OCI-LY7 (cell line): ENCODE results near the gene PIBF1. TPM values are rescaled to one million over a fixed set of nuclear protein-coding genes. Genes with fewer than 3 reads are reported as not detected.

ENCODE experiments used
- BruUV-seq: library from RNA; stranded (reverse); fragments of 400-500 nt; replicated peaks from 2 replicates; lab custom pipeline; 2021; lab: Mats Ljungman, UMichigan
- CTCF ChIA-PET: fragments of 300-600 bp; sonication (Branson Sonifier 250); formaldehyde crosslinking; loops from one replicate; lab custom pipeline; 2022; ENCODE audit warnings: antibody characterized with exemption; ENCODE audit not compliant: unreplicated experiment; lab: Charles Lee
- POLR2A ChIA-PET: fragments of 300-600 bp; sonication (Branson Sonifier 250); formaldehyde crosslinking; loops from one replicate; lab custom pipeline; 2022; ENCODE audit warnings: antibody characterized with exemption; lab: Charles Lee
- DNase-seq: peaks from one replicate; pipeline ENCODE4 v3.0.0-alpha.2; 2015; ENCODE audit warnings: low spot score
- H2AFZ ChIP-seq: fragments of 200-600 bp; sonication (generic), shearing (Covaris generic); 2 replicates; pipeline ENCODE4 v1.6.1; 2014; ENCODE audit warnings: mild to moderate bottlenecking, antibody characterized with exemption, low read length, moderate library complexity
- H3K27ac ChIP-seq: fragments of 200-600 bp; sonication (generic); 2 replicates; pipeline ENCODE4 v1.5.1; 2014; ENCODE audit warnings: mixed run types, low read depth, mild to moderate bottlenecking, moderate library complexity, low read length, inconsistent platforms; ENCODE audit not compliant: poor library complexity, severe bottlenecking
- H3K36me3 ChIP-seq: fragments of 200-600 bp; sonication (generic); 2 replicates; pipeline ENCODE4 v1.6.1; 2014; ENCODE audit warnings: mild to moderate bottlenecking, antibody characterized with exemption, low read length, moderate library complexity, mixed read lengths; ENCODE audit not compliant: insufficient read depth
- H3K4me1 ChIP-seq: fragments of 200-600 bp; sonication (generic); 2 replicates; pipeline ENCODE4 v1.5.1; 2014; ENCODE audit warnings: mild to moderate bottlenecking, low read length; ENCODE audit not compliant: insufficient read depth, poor library complexity, severe bottlenecking
- H3K4me2 ChIP-seq: fragments of 200-600 bp; sonication (generic); 2 replicates; pipeline ENCODE4 v1.6.1; 2014; ENCODE audit warnings: mild to moderate bottlenecking, low read length
- H3K4me3 ChIP-seq: fragments of 200-600 bp; sonication (generic); 2 replicates; pipeline ENCODE4 v1.5.1; 2014; ENCODE audit warnings: mild to moderate bottlenecking, low read depth, low read length; ENCODE audit not compliant: poor library complexity, severe bottlenecking
- H3K79me2 ChIP-seq: fragments of 200-600 bp; sonication (generic); 2 replicates; pipeline ENCODE4 v1.6.1; 2016; ENCODE audit warnings: low read depth, mild to moderate bottlenecking, low read length, moderate library complexity, mixed read lengths; ENCODE audit not compliant: insufficient read depth
- H3K9me2 ChIP-seq: fragments of 200-600 bp; sonication (generic); 2 replicates; pipeline ENCODE4 v1.6.1; 2016; ENCODE audit warnings: mild to moderate bottlenecking, low read length, mixed read lengths; ENCODE audit not compliant: insufficient read depth
- H3K9me3 ChIP-seq: fragments of 200-600 bp; sonication (generic); 2 replicates; pipeline ENCODE4 v1.6.1; 2014; ENCODE audit warnings: mild to moderate bottlenecking, mixed run types, low read length, mixed read lengths
- H4K20me1 ChIP-seq: fragments of 200-600 bp; sonication (generic); 2 replicates; pipeline ENCODE4 v1.6.1; 2014; ENCODE audit warnings: mild to moderate bottlenecking, antibody characterized with exemption, low read length, moderate library complexity, mixed read lengths; ENCODE audit not compliant: insufficient read depth
- CTCF ChIP-seq: fragments of 200-600 bp; sonication (generic); conservative IDR thresholded peaks from 2 replicates; pipeline ENCODE4 v1.5.1; 2014; ENCODE audit warnings: mild to moderate bottlenecking, antibody characterized with exemption, low read length, moderate library complexity, mixed read lengths
- EZH2phosphoT487 ChIP-seq: fragments of 200-600 bp; sonication (generic); IDR thresholded peaks from 2 replicates; pipeline ENCODE4 v1.6.1; 2018; ENCODE audit warnings: low read depth, borderline replicate concordance, mild to moderate bottlenecking, mixed run types, antibody characterized with exemption, low read length, moderate library complexity, mixed read lengths
- intact Hi-C: fragments of 100-400 bp; cut with micrococcal nuclease; formaldehyde crosslinking; loops from one replicate; pipeline ENCODE4 v1.10.0; 2022; ENCODE audit not compliant: unreplicated experiment
- total RNA-seq, 2 experiments: library from RNA; depleted of rRNA in 1 of 2; stranded (reverse); fragments of >200 nt in 1 of 2; shearing (Covaris generic) in 1 of 2; gene quantifications; 2 replicates each; pipeline ENCODE4 v1.2.3, GENCODE V29; 2014 to 2022

Gene PIBF1
- total RNA-seq, 2 experiments from 2014 or later = 23.2 to 33.7 TPM

GRCh38 chr13:73062468-73062867 lies 280.5 kb downstream of the PIBF1 start:
- Histone ChIP-seq H2AFZ (no peak overlapping the region), H3K9me3 (no peaks in the 10 kb centered on the region), H3K9me2 (no peaks in the 10 kb centered on the region), H3K36me3 (no peaks in the 10 kb centered on the region), H3K4me3 (no peak overlapping the region), H3K27ac (no peak overlapping the region), H3K4me1 (no peaks in the 10 kb centered on the region), H3K4me2 (no peak overlapping the region), H4K20me1 (no peaks in the 10 kb centered on the region), H3K79me2 (no peaks in the 10 kb centered on the region)
- DNase-seq = no peak
- TF ChIP-seq CTCF (no peak), EZH2phosphoT487 (no peak)
- BruUV-seq = no TSS peak
- intact Hi-C loops = no loop called here
- CTCF ChIA-PET = no interaction called here
- POLR2A ChIA-PET = no interaction called here

GRCh38 chr13:73063166-73063565 lies 281.2 kb downstream of the PIBF1 start:
- intact Hi-C loops = no loop called here
- no peaks in the 10 kb centered on the region for H4K20me1 ChIP-seq
- no peak overlapping the region for H3K4me2 ChIP-seq
- no TSS peak for BruUV-seq
- CTCF ChIA-PET = no interaction called here
- no peaks in the 10 kb centered on the region for H3K9me3 ChIP-seq
- no peaks in the 10 kb centered on the region for H3K9me2 ChIP-seq
- H3K36me3 ChIP-seq = no peaks in the 10 kb centered on the region
- H2AFZ ChIP-seq = no peak overlapping the region
- no peaks in the 10 kb centered on the region for H3K79me2 ChIP-seq
- DNase-seq = no peak
- H3K27ac ChIP-seq = no peak overlapping the region
- POLR2A ChIA-PET = interaction anchor here (0.6 kb wide), 2 partner anchors 81 to 799 kb away, joined by 3 to 4 read pairs; no protein-coding TSS in a partner anchor
- no peak overlapping the region for H3K4me3 ChIP-seq
- no peak for TF ChIP-seq EZH2phosphoT487
- no peak for TF ChIP-seq CTCF
- H3K4me1 ChIP-seq = no peaks in the 10 kb centered on the region

- H4K20me1 ChIP-seq = no peaks in the 10 kb centered on the region
- H3K4me1 ChIP-seq = no peaks in the 10 kb centered on the region
- ChIA-PET POLR2A (no interaction called here), CTCF (no interaction called here)
- no peak overlapping the region for H3K27ac ChIP-seq
- H3K9me3 ChIP-seq = no peaks in the 10 kb centered on the region
- intact Hi-C loops = no loop called here
- H3K4me2 ChIP-seq = no peak overlapping the region
- H3K9me2 ChIP-seq = no peaks in the 10 kb centered on the region
- no TSS peak for BruUV-seq
- no peak overlapping the region for H3K4me3 ChIP-seq
- no peak for TF ChIP-seq CTCF
- TF ChIP-seq EZH2phosphoT487 = no peak
- no peak overlapping the region for H2AFZ ChIP-seq
- no peaks in the 10 kb centered on the region for H3K36me3 ChIP-seq
- DNase-seq = no peak
- H3K79me2 ChIP-seq = no peaks in the 10 kb centered on the region
Observed at GRCh38 chr13:73065036-73065435, 283.1 kb downstream of the PIBF1 start.
